Embryonic facial prominence (tissue), 1 donor: ENCODE data around the gene MFRP.

Experiments used
- DNase-seq: peaks from one replicate; pipeline ENCODE4 v3.0.0-alpha.2; 2016; ENCODE audit errors: extremely low spot score

The MFRP gene

GRCh38 chr11:119295178-119295577 lies 51.3 kb downstream of the MFRP start:
- no peak for DNase-seq

GRCh38 chr11:119293461-119293860 lies 53.0 kb downstream of the MFRP start:
- DNase-seq, result no peak

GRCh38 chr11:119290894-119291497 lies 55.5 kb downstream of the MFRP start:
- DNase-seq, result no peak
